ENCODE results near the gene PAQR9.
A peak's percentile ranks its signal among the peaks of the same experiment; 100 is the strongest.
"Not testable (repeated sequence)": the region's sequence is repeated elsewhere in the genome, so short reads cannot be mapped to it uniquely, and the experiment has no call there.

The PAQR9 gene, protein sequence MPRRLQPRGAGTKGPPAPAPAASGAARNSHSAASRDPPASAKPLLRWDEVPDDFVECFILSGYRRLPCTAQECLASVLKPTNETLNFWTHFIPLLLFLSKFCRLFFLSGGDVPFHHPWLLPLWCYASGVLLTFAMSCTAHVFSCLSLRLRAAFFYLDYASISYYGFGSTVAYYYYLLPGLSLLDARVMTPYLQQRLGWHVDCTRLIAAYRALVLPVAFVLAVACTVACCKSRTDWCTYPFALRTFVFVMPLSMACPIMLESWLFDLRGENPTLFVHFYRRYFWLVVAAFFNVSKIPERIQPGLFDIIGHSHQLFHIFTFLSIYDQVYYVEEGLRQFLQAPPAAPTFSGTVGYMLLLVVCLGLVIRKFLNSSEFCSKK

DNA sequence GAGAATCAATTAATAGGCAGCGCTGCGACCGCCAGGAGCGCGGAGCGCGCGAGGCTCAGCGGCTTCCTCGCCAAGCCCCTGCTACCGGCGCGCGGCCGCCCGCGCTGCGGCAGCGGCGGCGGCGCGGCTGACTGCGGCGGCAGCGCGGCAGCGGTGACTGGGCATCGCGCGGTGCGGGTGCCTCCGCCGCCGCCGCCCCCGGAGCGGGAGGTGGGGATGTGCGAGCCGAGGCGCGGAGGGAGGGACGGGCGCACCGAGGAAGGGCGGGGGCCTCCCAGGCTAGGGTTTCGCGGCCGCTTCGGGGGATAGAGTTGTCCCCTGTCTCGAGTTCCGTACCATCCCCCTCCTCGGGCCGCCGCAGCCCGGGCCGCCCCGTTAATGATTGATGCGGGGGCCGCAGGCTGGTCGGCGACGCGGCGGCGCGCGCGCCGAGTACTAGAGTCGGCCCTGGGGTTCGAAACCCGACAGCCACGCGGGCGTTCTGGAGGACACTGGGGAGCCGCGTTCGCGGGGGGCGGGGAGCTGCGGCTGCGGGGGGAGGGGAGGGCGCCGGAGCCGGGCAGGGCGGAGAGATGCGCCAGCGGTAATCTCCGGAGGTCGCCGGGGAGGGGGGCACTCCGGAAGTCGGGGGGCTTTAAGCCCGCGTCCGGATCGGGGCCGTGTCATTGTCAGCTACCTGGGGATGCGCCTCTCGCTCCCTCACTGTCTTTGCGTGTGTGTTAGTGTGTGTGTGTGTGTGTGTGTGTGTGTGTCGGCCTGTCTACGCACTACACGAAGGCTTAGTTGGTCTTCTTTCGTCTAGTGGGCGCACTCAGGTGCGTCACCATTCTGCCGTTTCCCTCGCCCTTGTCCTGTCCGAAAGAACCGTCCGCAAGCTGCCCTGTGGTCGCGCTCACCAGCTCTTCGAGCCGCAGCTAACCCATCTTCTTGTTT, at the start of gene PAQR9:
PAQR9 (minus strand) TSS at position 159 of the 933 bp plus-strand sequence. CDS start 338 bp downstream, outside the sequence.
- DNase-seq (ENCODE audit: low read depth in 1 of 2, low spot score in 1 of 2), result no peak

- no peak for DNase-seq (ENCODE audit: low read depth in 1 of 2, low spot score in 1 of 2)
Measured at GRCh38 chr3:143011705-143012104, 48.2 kb upstream of the PAQR9 start.

DNA sequence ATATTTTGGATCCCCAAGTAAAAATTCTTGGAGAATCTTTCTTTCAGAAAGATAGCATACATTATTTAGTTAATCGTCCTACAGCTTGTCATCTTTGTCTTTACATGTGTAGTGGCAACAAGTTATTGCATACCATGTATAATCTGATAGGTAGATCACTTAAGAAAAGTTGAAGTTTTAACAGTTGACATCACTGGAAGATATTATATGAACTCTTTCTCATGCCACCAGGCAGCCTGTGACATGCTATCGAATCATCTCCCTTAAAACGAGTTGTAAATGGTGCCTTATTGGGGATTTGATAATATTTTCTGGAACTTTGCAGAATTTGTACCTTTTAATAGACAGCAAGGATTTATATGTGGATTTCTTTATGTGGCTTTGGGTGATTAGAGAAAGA, 46.5 kb upstream of the PAQR9 start:
- no peak for DNase-seq (ENCODE audit: low read depth in 1 of 2, low spot score in 1 of 2)

- DNase-seq (ENCODE audit: low read depth in 1 of 2, low spot score in 1 of 2), result no peak
Measured at GRCh38 chr3:143004823-143005222, 41.3 kb upstream of the PAQR9 start.

GRCh38 chr3:143002727-143003126, 39.3 kb upstream of the PAQR9 start:
- DNase-seq (ENCODE audit: low read depth in 1 of 2, low spot score in 1 of 2), result no peak

DNA sequence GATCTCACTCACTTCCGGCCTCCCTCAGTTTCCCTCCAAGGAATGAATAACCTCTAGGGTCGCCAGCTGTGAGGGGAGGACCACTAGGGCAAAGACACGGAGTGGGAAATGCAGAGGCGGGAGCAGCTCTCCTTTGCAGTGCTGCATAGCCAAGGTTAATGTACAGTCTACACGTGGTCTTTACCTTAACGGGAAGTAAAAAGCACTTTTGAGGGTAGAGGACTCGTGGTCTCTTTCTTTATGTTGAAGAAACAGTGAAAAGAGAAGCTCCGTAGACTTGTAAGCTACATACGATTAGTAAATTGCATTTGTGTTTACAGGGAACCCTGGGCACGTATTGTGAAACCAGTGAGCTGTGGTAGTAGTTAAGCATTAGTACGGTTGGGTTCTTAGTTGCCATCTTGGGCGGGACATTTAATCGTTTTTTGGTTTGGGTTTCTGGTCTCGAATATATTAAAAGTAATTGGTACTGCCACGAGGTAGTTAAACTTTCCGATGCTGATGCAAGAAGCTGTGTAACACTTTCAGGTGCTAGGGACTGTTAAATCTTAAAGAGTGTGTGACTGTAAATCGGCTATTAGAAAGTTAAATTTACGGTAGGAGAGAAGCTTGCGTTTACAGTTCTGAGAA, 38.7 kb upstream of the PAQR9 start:
- DNase-seq (ENCODE audit: low read depth in 1 of 2, low spot score in 1 of 2), result peak in 1 of 2 donors; percentile 21

DNA sequence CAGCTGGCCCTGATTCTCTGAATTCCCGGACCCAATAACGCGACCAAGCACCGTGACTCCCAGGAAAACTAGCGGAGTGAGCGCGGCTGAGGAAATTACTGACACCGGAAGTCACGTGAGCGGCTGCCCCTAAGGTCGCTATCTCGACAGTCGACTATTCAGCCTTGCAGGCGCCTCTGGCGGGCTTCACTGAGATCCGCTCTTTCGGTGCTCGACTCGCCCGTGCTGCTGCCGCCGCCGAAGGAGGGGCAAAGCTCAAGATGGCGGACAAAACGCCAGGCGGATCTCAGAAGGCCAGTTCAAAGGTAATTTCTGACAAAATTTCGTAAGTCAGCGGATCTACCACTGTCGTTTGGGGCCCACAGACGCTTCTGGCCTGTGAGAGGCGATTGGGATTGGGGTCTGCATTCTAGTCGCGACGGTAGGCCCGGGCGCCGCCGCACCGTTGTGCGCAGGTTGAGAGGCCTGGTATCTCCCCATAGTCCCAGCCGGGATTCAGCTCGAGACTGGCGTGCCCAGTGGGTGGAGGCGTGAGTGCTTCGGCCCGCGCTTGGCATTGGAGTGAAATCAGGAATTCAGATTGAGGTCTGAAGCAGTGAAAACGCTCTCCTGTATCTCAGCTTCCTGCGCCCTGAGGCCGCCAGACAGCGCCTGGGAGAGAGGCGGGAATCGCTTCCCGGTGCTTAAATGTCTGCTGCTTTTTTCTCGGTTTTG, 38.1 kb upstream of the PAQR9 start, which contains the start of gene U2SURP:
U2SURP (plus strand) TSS at position 202 of the 714 bp plus-strand sequence; CDS start at position 261, 59 bp downstream.
- DNase-seq (ENCODE audit: low read depth in 1 of 2, low spot score in 1 of 2), result peak; percentile 76 to 90

DNA sequence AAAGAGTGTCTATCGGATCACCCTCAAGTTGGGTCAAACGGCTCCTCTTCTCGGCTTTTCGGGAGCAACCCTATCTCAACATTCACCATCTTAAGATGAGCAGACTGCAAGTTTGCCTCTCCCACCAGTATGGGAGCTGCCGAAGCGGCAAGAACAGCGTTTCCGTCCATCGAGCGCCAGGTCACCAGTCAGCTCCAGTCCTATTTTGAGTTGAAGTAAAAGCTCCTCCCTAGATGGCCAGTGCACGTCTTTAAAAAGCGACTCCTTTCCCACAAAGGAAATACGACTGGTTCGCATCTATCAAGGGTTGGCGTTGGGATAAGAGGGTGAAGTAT, 37.5 kb upstream of the PAQR9 start:
- DNase-seq (ENCODE audit: low read depth in 1 of 2, low spot score in 1 of 2), result no peak

DNA sequence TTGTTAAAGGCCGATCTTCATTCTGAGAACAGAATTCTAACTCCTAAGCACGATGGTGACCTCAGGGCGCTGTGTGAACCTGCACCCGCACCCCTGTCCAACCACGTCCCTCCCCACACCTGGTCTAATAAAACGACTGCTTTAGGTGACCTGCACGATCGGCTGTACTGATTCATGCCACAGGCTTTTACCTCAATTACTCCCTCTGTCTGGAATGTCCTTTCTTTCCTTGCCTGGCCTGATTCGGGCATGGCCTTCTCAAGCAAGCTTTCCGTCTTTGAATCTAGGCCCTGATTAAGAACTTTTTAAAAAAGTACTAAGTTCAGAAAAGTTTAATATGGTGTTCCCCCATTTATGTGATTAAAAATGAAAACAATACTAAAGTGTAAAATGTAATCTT, 37.1 kb upstream of the PAQR9 start:
- DNase-seq (ENCODE audit: low read depth in 1 of 2, low spot score in 1 of 2), result no peak

DNA sequence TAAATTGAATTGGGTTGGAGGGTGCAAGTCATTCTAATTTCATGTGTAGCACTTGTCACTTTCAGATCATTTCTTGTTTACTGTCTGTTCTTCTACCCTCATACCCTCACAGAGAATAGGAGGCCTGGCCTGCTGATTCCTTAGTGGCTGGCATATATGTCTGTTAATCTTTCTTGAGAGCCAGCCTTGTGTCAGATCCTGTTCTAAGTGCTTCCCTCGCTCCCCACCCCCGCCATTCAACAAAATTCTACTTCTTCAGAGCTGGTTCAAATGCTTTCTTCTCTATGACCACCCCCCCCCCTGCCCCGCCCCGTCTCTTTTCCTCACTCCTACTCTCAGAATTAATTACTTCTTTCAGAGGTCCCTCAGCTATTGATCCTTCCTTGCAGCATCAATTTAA, 36.4 kb upstream of the PAQR9 start:
- DNase-seq (ENCODE audit: low read depth in 1 of 2, low spot score in 1 of 2), result no peak

DNA sequence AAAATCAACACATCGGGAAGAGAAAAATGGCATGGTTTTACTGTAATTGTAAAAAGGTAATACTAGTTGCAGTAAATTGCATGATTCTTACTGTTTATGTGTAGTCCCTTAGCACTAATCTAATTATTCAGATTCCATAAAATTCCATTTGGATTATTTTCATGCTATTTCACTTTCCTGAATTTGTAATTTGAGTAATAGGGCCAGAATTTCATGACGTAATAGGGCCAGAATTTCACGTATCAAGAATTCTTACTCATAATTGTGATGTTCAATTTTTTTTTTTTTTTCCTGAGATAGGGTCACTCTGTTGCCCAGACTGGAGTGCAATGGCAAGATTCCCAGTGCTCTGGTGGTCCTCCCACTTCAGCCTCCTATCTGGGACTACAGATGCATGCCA, 35.0 kb upstream of the PAQR9 start:
- DNase-seq (ENCODE audit: low read depth in 1 of 2, low spot score in 1 of 2), result no peak

GRCh38 chr3:142997330-142997729, 33.9 kb upstream of the PAQR9 start:
- no peak for DNase-seq (ENCODE audit: low read depth in 1 of 2, low spot score in 1 of 2)

DNA sequence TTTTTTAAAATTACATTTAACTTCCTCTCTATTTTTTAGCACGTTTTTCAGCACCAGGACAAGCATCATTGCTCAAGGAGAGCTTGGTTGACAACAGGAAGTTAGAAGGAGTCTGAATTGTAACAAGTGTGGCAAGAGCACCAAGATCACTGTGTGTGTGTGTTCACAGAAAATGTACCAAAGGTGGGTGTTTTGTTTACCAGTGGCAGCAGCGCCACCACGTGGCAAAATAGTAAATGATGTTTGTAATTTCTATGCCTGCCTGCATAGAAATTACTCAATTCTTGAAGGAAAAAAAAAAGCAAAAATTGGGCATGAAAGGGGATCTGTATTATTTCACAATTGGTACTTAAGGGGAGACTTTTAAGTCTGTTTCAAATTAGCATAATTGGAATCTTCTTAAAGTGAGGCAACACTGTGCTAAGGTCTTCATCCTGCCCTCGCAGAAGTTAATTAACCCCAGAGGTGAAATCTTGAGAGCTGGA, 30.5 kb upstream of the PAQR9 start:
- DNase-seq (ENCODE audit: low read depth in 1 of 2, low spot score in 1 of 2), result peak in 1 of 2 donors; percentile 30

GRCh38 chr3:142992323-142992722, 28.8 kb upstream of the PAQR9 start:
- DNase-seq (ENCODE audit: low read depth in 1 of 2, low spot score in 1 of 2), result no peak

DNA sequence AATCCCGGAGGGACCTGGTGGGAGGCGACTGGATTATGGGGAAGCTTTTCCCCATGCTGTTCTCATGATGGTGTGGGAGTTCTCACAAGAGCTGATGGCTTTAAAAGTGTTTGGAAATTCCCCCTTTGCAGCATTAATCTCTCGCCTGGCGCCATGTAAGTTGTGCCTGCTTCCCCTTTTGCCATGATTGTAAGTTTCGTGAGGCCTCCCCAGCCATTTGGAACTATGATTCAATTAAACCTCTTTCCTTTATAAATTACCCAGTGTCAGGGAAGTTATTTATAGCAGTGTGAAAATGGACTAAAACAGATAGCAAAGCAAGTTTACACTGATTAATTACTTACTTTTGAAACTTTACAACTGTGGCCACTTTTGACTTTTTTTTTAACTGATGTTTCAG, 27.2 kb upstream of the PAQR9 start:
- DNase-seq (ENCODE audit: low read depth in 1 of 2, low spot score in 1 of 2), result no peak

DNA sequence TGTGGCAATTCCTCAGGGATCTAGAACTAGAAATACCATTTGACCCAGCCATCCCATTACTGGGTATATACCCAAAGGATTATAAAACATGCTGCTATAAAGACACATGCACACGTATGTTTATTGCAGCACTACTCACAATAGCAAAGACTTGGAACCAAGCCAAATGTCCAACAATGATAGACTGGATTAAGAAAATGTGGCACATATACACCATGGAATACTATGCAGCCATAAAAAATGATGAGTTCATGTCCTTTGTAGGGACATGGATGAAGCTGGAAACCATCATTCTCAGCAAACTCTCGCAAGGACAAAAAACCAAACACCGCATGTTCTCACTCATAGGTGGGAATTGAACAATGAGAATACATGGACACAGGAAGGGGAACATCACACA, 25.4 kb upstream of the PAQR9 start:
- not testable (repeated sequence) for DNase-seq (ENCODE audit: low read depth in 1 of 2, low spot score in 1 of 2)

DNA sequence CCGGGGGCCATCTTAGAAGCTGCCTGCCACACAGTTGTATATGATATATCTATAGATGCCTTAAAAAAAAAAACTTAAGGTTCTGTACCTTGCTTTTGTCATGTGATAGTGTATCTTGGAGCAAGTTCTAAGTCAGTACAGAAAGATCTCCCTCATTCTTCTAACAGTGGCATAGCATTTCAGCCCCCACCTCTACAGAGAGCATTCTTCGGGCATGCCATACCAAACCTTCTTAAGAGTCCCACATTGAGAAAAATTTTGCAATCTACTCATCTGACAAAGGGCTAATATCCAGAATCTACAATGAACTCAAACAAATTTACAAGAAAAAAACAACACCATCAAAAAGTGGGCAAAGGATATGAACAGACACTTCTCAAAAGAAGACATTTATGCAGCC, 24.7 kb upstream of the PAQR9 start:
- not testable (repeated sequence) for DNase-seq (ENCODE audit: low read depth in 1 of 2, low spot score in 1 of 2)

GRCh38 chr3:142987707-142988106, 24.2 kb upstream of the PAQR9 start:
- DNase-seq (ENCODE audit: low read depth in 1 of 2, low spot score in 1 of 2), result no peak

DNA sequence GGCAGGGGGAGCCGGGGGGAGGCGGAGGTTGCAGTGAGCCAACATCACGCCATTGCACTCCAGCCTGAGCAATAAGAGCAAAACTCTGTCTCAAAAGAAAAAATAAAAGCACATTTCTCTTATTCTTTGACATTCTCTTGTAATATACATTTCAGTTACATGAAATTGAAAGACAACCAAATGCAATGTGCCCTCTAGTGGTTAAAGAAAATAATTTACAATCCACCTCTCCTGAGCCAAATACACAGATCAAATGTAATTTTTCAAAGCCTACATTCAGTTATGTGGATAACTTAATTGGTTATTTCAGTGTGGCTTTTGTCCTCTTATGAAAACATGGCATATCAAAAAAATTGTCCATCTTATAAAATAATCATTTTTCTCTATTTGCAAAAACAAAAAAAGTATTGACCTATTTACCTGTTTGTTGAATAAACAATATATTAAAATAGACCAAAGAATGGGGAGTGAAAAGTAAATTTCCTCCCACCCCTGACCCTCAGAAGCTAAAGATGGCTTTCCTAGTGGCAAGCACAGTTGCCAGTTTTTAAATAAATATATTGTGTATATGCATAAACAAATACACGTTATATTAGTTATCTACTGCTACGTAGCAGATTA, 23.7 kb upstream of the PAQR9 start:
- no peak for DNase-seq (ENCODE audit: low read depth in 1 of 2, low spot score in 1 of 2)

DNA sequence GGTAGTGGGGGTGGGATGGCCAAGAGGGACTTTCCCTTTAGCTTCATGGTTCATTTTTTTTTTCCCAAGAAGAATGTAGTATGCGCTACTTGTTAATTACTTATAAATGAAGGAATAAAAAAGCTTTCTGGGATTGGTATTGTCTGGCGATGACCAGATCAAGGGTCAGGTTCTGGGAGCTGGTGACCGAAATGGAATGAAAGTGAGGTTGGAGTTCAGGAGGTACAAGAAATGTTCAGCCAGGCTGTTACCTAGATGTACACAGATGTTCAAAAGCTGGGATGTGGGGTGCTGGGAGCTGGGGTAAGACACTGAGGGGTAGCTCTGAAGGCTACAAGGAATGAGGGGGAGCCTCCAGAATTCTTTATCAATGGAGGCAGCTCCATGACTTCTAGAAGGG, 20.8 kb upstream of the PAQR9 start:
- no peak for DNase-seq (ENCODE audit: low read depth in 1 of 2, low spot score in 1 of 2)

All from activated CD4-positive, alpha-beta T cell treated with anti-CD3 and anti-CD28 coated beads, Interleukin-2, amount 50 U/mL, for 24 hours (primary cell).